Measurements from ENCODE around the gene SRCAP. TPM values are rescaled to one million over a fixed set of nuclear protein-coding genes. Genes with fewer than 3 reads are reported as not detected.

Gene SRCAP
- total RNA-seq (71.9 TPM), polyA plus RNA-seq (ENCODE audit: insufficient read depth, low read depth, low replicate concordance) (1.6 TPM)
- long read RNA-seq, donor 1, transcript SRCAP-203 (4 exons, 836 nt) = major isoform, 6 of 19 reads
- long read RNA-seq, donor 1, partial matches to known transcripts = 13 of 19 reads
- long read RNA-seq, donor 1, other reads (novel, unspliced or antisense) = 0 of 19 reads
- long read RNA-seq, donor 2, partial matches to known transcripts = 5 of 9 reads
- long read RNA-seq, donor 2, other reads (novel, unspliced or antisense) = 0 of 9 reads
- long read RNA-seq, donor 3, transcript SRCAP-203 (4 exons, 836 nt) = major isoform, 9 of 20 reads
- long read RNA-seq, donor 3, partial matches to known transcripts = 11 of 20 reads
- long read RNA-seq, donor 3, other reads (novel, unspliced or antisense) = 0 of 20 reads
- long read RNA-seq, donor 4, partial matches to known transcripts = 5 of 5 reads
- long read RNA-seq, donor 4, other reads (novel, unspliced or antisense) = 0 of 5 reads
- long read RNA-seq, donor 5, partial matches to known transcripts = 0 of 1 reads
- long read RNA-seq, donor 5, other reads (novel, unspliced or antisense) = 0 of 1 reads
- long read RNA-seq, donor 6 = 0 reads
- long read RNA-seq, donor 7, partial matches to known transcripts = 11 of 11 reads
- long read RNA-seq, donor 7, other reads (novel, unspliced or antisense) = 0 of 11 reads
- long read RNA-seq, donor 8, partial matches to known transcripts = 0 of 2 reads
- long read RNA-seq, donor 8, other reads (novel, unspliced or antisense) = 0 of 2 reads
- long read RNA-seq, donor 9, partial matches to known transcripts = 56 of 130 reads
- long read RNA-seq, donor 9, other reads (novel, unspliced or antisense) = 73 of 130 reads
- long read RNA-seq, donor 10, partial matches to known transcripts = 0 of 2 reads
- long read RNA-seq, donor 10, other reads (novel, unspliced or antisense) = 0 of 2 reads

GRCh38 chr16:30698816-30699614 is at the start of gene SRCAP:
SRCAP (plus strand) TSS chr16:30699171; CDS start chr16:30700825, 1,654 bp downstream.
- Histone ChIP-seq H3K9me3 (ENCODE audit: control insufficient read depth in 2 of 3, insufficient read depth in 1 of 3, low read length in 3 of 3) (no peaks in the 10 kb centered on the region), H3K9ac (ENCODE audit: low read length in 3 of 3) (peak within 1 kb of the TSS; percentile 95 to 99 (median 98)), H3K36me3 (ENCODE audit: control insufficient read depth in 2 of 3, insufficient read depth in 3 of 3, low read length in 3 of 3) (peaks cover 2 to 17% (median 9%) of the 10 kb centered on the region in 3 donors), H3K4me1 (ENCODE audit: control insufficient read depth in 2 of 3, insufficient read depth in 2 of 3, low read depth in 1 of 3, low read length in 3 of 3) (peaks cover 0 to 13% (median 8%) of the 10 kb centered on the region in 3 donors), H3K4me3 (ENCODE audit: low read length in 3 of 3) (peak within 1 kb of the TSS; percentile 86 to 95 (median 87)), H3K27ac (ENCODE audit: low read depth in 2 of 2, low read length in 2 of 2) (peak within 1 kb of the TSS; percentile 100), H3K27me3 (ENCODE audit: control insufficient read depth, insufficient read depth, low read length) (no peaks in the 10 kb centered on the region)
- intact Hi-C loops (cut with DNase I) = no loop called here
- TF ChIP-seq, protein P1, sequence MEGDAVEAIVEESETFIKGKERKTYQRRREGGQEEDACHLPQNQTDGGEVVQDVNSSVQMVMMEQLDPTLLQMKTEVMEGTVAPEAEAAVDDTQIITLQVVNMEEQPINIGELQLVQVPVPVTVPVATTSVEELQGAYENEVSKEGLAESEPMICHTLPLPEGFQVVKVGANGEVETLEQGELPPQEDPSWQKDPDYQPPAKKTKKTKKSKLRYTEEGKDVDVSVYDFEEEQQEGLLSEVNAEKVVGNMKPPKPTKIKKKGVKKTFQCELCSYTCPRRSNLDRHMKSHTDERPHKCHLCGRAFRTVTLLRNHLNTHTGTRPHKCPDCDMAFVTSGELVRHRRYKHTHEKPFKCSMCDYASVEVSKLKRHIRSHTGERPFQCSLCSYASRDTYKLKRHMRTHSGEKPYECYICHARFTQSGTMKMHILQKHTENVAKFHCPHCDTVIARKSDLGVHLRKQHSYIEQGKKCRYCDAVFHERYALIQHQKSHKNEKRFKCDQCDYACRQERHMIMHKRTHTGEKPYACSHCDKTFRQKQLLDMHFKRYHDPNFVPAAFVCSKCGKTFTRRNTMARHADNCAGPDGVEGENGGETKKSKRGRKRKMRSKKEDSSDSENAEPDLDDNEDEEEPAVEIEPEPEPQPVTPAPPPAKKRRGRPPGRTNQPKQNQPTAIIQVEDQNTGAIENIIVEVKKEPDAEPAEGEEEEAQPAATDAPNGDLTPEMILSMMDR (IDR thresholded peaks at IDR 0.05; ENCODE audit: borderline replicate concordance, extremely low read depth, insufficient read depth) = no peak
- FAIRE-seq (no peak), DNase-seq (peak; percentile 85 to 96 (median 93))

DNA sequence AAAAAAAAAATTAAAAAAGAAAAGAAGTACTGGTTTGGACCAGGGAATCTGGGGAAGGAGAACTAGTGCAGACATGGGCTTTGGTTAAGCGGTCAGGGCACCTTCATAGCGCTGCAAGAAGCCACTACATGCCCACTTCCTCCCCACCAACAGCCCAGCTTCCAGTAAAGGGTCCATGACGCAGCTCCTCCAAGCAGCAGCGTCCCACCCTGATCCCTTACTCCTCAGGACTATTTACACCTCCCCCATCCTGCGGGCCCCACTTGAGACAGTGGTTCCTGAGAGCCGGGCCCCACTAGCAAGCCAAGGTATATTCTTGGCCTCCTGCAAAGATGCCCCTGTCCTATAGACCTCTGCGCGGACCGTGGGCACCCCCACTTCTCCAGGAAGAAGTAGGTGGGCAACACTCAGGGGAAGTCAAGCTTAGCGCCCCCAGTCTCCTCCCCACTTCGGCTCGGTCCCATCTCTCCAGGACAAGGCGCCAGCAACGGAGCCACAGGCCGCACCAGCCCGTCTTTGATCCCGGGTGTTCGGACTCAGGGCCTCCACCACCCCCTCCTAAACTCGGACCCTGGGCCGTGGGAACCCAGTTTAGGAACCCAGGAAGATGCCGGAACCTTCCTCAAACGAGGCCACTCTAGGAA is 49.1 kb upstream of the SRCAP start:
- intact Hi-C loops (cut with DNase I) = no loop called here
- Histone ChIP-seq H3K9ac (ENCODE audit: low read length in 3 of 3) (peak overlapping the region; percentile 52 to 82 (median 62)), H3K4me1 (ENCODE audit: control insufficient read depth in 2 of 3, insufficient read depth in 2 of 3, low read depth in 1 of 3, low read length in 3 of 3) (peaks cover 0 to 13% (median 4%) of the 10 kb centered on the region in 3 donors), H3K9me3 (ENCODE audit: control insufficient read depth in 2 of 3, insufficient read depth in 1 of 3, low read length in 3 of 3) (no peaks in the 10 kb centered on the region), H3K4me3 (ENCODE audit: low read length in 3 of 3) (peak overlapping the region; percentile 90 to 96 (median 95)), H3K27ac (ENCODE audit: low read depth in 2 of 2, low read length in 2 of 2) (peak overlapping the region; percentile 90), H3K27me3 (ENCODE audit: control insufficient read depth, insufficient read depth, low read length) (no peaks in the 10 kb centered on the region), H3K36me3 (ENCODE audit: control insufficient read depth in 2 of 3, insufficient read depth in 3 of 3, low read length in 3 of 3) (peaks cover 0 to 14% (median 4%) of the 10 kb centered on the region in 3 donors)
- TF ChIP-seq, protein P1 (IDR thresholded peaks at IDR 0.05; ENCODE audit: borderline replicate concordance, extremely low read depth, insufficient read depth) = no peak
- FAIRE-seq = no peak
- DNase-seq = peak in 2 of 5 donors; percentile 47 to 89

Data from kidney (tissue), 22 donors.